PC-9 (cell line): ENCODE data around the gene ZFPM1. TPM values are rescaled to one million over a fixed set of nuclear protein-coding genes. Genes with fewer than 3 reads are reported as not detected.

Experiments used
- BruUV-seq: library from RNA; stranded (reverse); fragments of 400-500 nt; replicated peaks from 2 replicates; lab custom pipeline; 2021; lab: Mats Ljungman, UMichigan
- CTCF ChIA-PET: fragments of 300-600 bp; sonication (Branson Sonifier 250); formaldehyde crosslinking; loops from one replicate; lab custom pipeline; 2022; ENCODE audit warnings: antibody characterized with exemption; lab: Charles Lee
- POLR2A ChIA-PET: fragments of 300-600 bp; sonication (Branson Sonifier 250); formaldehyde crosslinking; loops from one replicate; lab custom pipeline; 2022; ENCODE audit warnings: antibody characterized with exemption; ENCODE audit not compliant: unreplicated experiment; lab: Charles Lee
- DNase-seq, 2 experiments: peaks; one replicate each; pipeline versions ENCODE4 v3.0.0 to v3.0.0-alpha.2; 2015 to 2022; ENCODE audit warnings: mixed read lengths in 1 of 2
- H2AFZ ChIP-seq: fragments of 200-600 bp; sonication (generic); 2 replicates; pipeline ENCODE4 v1.8.1; 2017; ENCODE audit warnings: antibody characterized with exemption
- H3F3A ChIP-seq: fragments of 200-600 bp; sonication (generic); 2 replicates; pipeline ENCODE4 v1.8.1; 2017; ENCODE audit warnings: antibody characterized with exemption, mild to moderate bottlenecking, low read depth; ENCODE audit not compliant: insufficient read depth
- H3K27ac ChIP-seq: fragments of 200-600 bp; sonication (generic); 2 replicates; pipeline ENCODE4 v1.6.1; 2016; ENCODE audit warnings: mixed run types
- H3K27me3 ChIP-seq: fragments of 200-600 bp; sonication (generic); 2 replicates; pipeline ENCODE4 v1.6.1; 2016; ENCODE audit warnings: low read depth, mixed run types; ENCODE audit not compliant: insufficient read depth
- H3K36me3 ChIP-seq: fragments of 200-600 bp; sonication (generic); 2 replicates; pipeline ENCODE4 v1.6.1; 2016; ENCODE audit warnings: low read depth, mixed run types
- H3K4me1 ChIP-seq: fragments of 200-600 bp; sonication (generic); replicated peaks from 2 replicates; pipeline ENCODE4 v1.6.1; 2016; ENCODE audit warnings: mixed run types; ENCODE audit not compliant: insufficient read depth
- H3K4me2 ChIP-seq: fragments of 200-600 bp; sonication (generic); 2 replicates; pipeline ENCODE4 v1.6.1; 2017; ENCODE audit warnings: mixed run types
- H3K4me3 ChIP-seq: fragments of 200-600 bp; sonication (generic); 2 replicates; pipeline ENCODE4 v1.6.1; 2016; ENCODE audit warnings: mixed run types
- H3K79me2 ChIP-seq: fragments of 200-600 bp; sonication (generic); 2 replicates; pipeline ENCODE4 v1.6.1; 2017; ENCODE audit warnings: low read depth, mixed run types
- H3K9me2 ChIP-seq: fragments of 200-600 bp; sonication (generic); 2 replicates; pipeline ENCODE4 v1.8.1; 2017; ENCODE audit warnings: mild to moderate bottlenecking; ENCODE audit not compliant: insufficient read depth
- H3K9me3 ChIP-seq: fragments of 200-600 bp; sonication (generic); 2 replicates; pipeline ENCODE4 v1.8.1; 2016; ENCODE audit warnings: low read depth; ENCODE audit not compliant: insufficient read depth
- H4K20me1 ChIP-seq: fragments of 200-600 bp; sonication (generic); 2 replicates; pipeline ENCODE4 v1.8.1; 2017; ENCODE audit not compliant: insufficient read depth
- EZH2 ChIP-seq: fragments of 200-600 bp; sonication (generic); IDR thresholded peaks from 2 replicates; pipeline ENCODE4 v1.8.0; 2017; ENCODE audit warnings: antibody characterized with exemption, low read depth
- intact Hi-C: fragments of 100-400 bp; cut with micrococcal nuclease; formaldehyde crosslinking; loops from one replicate; pipeline ENCODE4 v1.10.0; 2022; ENCODE audit not compliant: unreplicated experiment
- total RNA-seq: library from RNA; stranded (reverse); gene quantifications from 2 replicates; pipeline ENCODE4 v1.2.3, GENCODE V29; 2021
- TF ChIP-seq, protein P1 (sequence below): fragments of 200-600 bp; sonication (generic); conservative IDR thresholded peaks from 2 replicates; pipeline ENCODE4 v1.6.1; 2017; ENCODE audit warnings: mixed run types, antibody characterized with exemption, mild to moderate bottlenecking, moderate library complexity

The ZFPM1 gene
- total RNA-seq, 1 experiment from 2014 or later: 19.7 TPM

GRCh38 chr16:88461331-88462269 lies 8.5 kb downstream of the ZFPM1 start:
- peaks cover 18% of the 10 kb centered on the region for H4K20me1 ChIP-seq
- TF ChIP-seq EZH2: no peak
- TF ChIP-seq, protein P1, sequence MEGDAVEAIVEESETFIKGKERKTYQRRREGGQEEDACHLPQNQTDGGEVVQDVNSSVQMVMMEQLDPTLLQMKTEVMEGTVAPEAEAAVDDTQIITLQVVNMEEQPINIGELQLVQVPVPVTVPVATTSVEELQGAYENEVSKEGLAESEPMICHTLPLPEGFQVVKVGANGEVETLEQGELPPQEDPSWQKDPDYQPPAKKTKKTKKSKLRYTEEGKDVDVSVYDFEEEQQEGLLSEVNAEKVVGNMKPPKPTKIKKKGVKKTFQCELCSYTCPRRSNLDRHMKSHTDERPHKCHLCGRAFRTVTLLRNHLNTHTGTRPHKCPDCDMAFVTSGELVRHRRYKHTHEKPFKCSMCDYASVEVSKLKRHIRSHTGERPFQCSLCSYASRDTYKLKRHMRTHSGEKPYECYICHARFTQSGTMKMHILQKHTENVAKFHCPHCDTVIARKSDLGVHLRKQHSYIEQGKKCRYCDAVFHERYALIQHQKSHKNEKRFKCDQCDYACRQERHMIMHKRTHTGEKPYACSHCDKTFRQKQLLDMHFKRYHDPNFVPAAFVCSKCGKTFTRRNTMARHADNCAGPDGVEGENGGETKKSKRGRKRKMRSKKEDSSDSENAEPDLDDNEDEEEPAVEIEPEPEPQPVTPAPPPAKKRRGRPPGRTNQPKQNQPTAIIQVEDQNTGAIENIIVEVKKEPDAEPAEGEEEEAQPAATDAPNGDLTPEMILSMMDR: no peak
- no peak overlapping the region for H2AFZ ChIP-seq
- no peaks in the 10 kb centered on the region for H3K9me3 ChIP-seq
- no peak overlapping the region for H3K4me3 ChIP-seq
- BruUV-seq: no TSS peak
- ChIA-PET POLR2A (no interaction called here), CTCF (no interaction called here)
- DNase-seq: peak in 1 of 2 experiments; percentile 59
- intact Hi-C loops: no loop called here
- H3K79me2 ChIP-seq: peaks cover 18% of the 10 kb centered on the region
- H3K27ac ChIP-seq: no peak overlapping the region
- H3K4me1 ChIP-seq: peaks cover 6% of the 10 kb centered on the region
- no peak overlapping the region for H3K4me2 ChIP-seq
- peaks cover 9% of the 10 kb centered on the region; the same call in 1 of the 2 replicates for H3F3A ChIP-seq
- no peaks in the 10 kb centered on the region for H3K36me3 ChIP-seq
- no peaks in the 10 kb centered on the region for H3K27me3 ChIP-seq
- H3K9me2 ChIP-seq: no peaks in the 10 kb centered on the region

DNA sequence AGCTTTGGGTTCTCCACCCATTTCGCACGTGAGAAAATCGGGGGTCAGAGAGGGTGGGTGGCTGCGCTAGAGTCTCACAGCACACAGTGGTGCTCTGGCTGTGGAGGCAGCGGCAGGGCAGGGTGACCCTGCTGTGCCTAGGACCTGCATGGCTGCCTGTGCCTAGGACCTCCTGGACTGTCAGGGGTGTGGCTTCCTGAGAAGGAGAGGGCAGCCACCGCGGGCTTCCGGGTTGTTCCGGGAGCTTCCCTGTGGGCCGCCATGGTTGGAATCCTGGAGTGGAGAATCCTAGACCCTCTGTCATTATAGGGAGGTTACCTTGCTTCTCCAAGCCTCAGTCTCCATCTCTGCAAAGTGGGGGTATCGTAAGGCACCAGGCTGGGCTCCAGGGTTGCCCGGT lies 9.3 kb downstream of the ZFPM1 start:
- Histone ChIP-seq H3K27me3 (no peaks in the 10 kb centered on the region), H3F3A (peaks cover 4% of the 10 kb centered on the region; the same call in 1 of the 2 replicates), H3K4me3 (no peak overlapping the region), H4K20me1 (peaks cover 10% of the 10 kb centered on the region), H3K27ac (no peak overlapping the region), H2AFZ (no peak overlapping the region), H3K9me3 (no peaks in the 10 kb centered on the region), H3K79me2 (peaks cover 10% of the 10 kb centered on the region), H3K36me3 (no peaks in the 10 kb centered on the region), H3K9me2 (no peaks in the 10 kb centered on the region), H3K4me1 (no peaks in the 10 kb centered on the region), H3K4me2 (no peak overlapping the region)
- ChIA-PET CTCF (no interaction called here), POLR2A (no interaction called here)
- BruUV-seq: no TSS peak
- TF ChIP-seq, protein P1: no peak
- TF ChIP-seq EZH2: no peak
- intact Hi-C loops: no loop called here
- no peak for DNase-seq

DNA sequence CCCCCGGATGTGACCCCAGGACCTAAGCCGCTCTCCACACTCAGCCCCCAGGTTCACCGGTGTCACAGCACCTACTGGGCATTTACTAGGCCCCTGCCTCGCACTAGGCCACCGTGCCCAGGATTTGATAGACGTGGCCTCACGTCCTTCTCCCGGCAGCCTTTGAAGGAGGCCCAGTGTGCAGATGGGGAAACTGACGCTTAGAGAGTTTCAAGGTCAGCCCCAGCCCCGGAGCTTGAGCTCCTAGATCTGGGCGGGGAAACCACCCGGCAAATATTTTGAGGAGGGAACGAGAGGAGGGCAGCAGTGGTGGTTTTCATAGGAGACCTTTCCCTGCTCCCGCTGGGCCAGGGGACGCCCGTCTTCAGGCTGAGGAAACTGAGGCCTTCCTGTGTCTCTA lies 10.3 kb downstream of the ZFPM1 start:
- Histone ChIP-seq H3K79me2 (peaks cover 4% of the 10 kb centered on the region; the same call in 1 of the 2 replicates), H3K9me2 (no peaks in the 10 kb centered on the region), H4K20me1 (peaks cover 9% of the 10 kb centered on the region), H3F3A (no peaks in the 10 kb centered on the region), H3K36me3 (no peaks in the 10 kb centered on the region), H3K4me2 (no peak overlapping the region), H3K27me3 (no peaks in the 10 kb centered on the region), H3K4me1 (no peaks in the 10 kb centered on the region), H3K4me3 (no peak overlapping the region), H2AFZ (no peak overlapping the region), H3K9me3 (no peaks in the 10 kb centered on the region), H3K27ac (no peak overlapping the region)
- ChIA-PET POLR2A (no interaction called here), CTCF (no interaction called here)
- TF ChIP-seq, protein P1: no peak
- no peak for TF ChIP-seq EZH2
- intact Hi-C loops: no loop called here
- no TSS peak for BruUV-seq
- no peak for DNase-seq
